ENCODE data around the gene PNRC2.
"Not testable (repeated sequence)": the region's sequence is repeated elsewhere in the genome, so short reads cannot be mapped to it uniquely, and the experiment has no call there.

The PNRC2 gene

GRCh38 chr1:23953020-23953419 is 6.6 kb upstream of the PNRC2 start:
- DNase-seq (ENCODE audit: low read depth): no peak

- no peak for DNase-seq (ENCODE audit: low read depth)
Measured at GRCh38 chr1:23957096-23957495, 2.5 kb upstream of the PNRC2 start.

- not testable (repeated sequence) for DNase-seq (ENCODE audit: low read depth)
Measured at GRCh38 chr1:23958040-23958809, 1.4 kb upstream of the PNRC2 start.

GRCh38 chr1:23958810-23959460 is 693 bp upstream of the PNRC2 start:
- DNase-seq (ENCODE audit: low read depth): peak; percentile 64

- DNase-seq (ENCODE audit: low read depth): no peak
Measured at GRCh38 chr1:23960291-23961020, 828 bp downstream of the PNRC2 start.

- no peak for DNase-seq (ENCODE audit: low read depth)
Measured at GRCh38 chr1:23963617-23964234, 4.1 kb downstream of the PNRC2 start.

GRCh38 chr1:23964235-23964668 is 4.6 kb downstream of the PNRC2 start:
- DNase-seq (ENCODE audit: low read depth): no peak

- DNase-seq (ENCODE audit: low read depth): no peak
Measured at GRCh38 chr1:23964790-23965740, 5.4 kb downstream of the PNRC2 start.

- no peak for DNase-seq (ENCODE audit: low read depth)
Measured at GRCh38 chr1:23966973-23967493, 7.4 kb downstream of the PNRC2 start.

- DNase-seq (ENCODE audit: low read depth): no peak
Measured at GRCh38 chr1:23967871-23968270, 8.2 kb downstream of the PNRC2 start.

- no peak for DNase-seq (ENCODE audit: low read depth)
Measured at GRCh38 chr1:23977187-23977853, 17.7 kb downstream of the PNRC2 start.

- DNase-seq (ENCODE audit: low read depth): no peak
Measured at GRCh38 chr1:23977854-23978191, 18.2 kb downstream of the PNRC2 start.

GRCh38 chr1:23978805-23979204 is 19.2 kb downstream of the PNRC2 start:
- DNase-seq (ENCODE audit: low read depth): no peak

GRCh38 chr1:23979387-23979880 is 19.8 kb downstream of the PNRC2 start:
- no peak for DNase-seq (ENCODE audit: low read depth)

GRCh38 chr1:23979881-23980727 is 20.5 kb downstream of the PNRC2 start, which contains the start of gene SRSF10:
SRSF10 (minus strand) TSS chr1:23980327; CDS start chr1:23980255, 72 bp downstream.
- DNase-seq (ENCODE audit: low read depth): peak; percentile 97

GRCh38 chr1:23980728-23981070 is 21.1 kb downstream of the PNRC2 start:
- no peak for DNase-seq (ENCODE audit: low read depth)

GRCh38 chr1:23984417-23985186 is 25.0 kb downstream of the PNRC2 start:
- DNase-seq (ENCODE audit: low read depth): peak; percentile 41

GRCh38 chr1:23987038-23987437 is 27.4 kb downstream of the PNRC2 start:
- not testable (repeated sequence) for DNase-seq (ENCODE audit: low read depth)

- no peak for DNase-seq (ENCODE audit: low read depth)
Measured at GRCh38 chr1:23989263-23989662, 29.6 kb downstream of the PNRC2 start.
